Activated CD8-positive, alpha-beta memory T cell treated with anti-CD3 and anti-CD28 coated beads for 1 hour (primary cell): ENCODE results near the gene PRMT7.
A peak's percentile ranks its signal among the peaks of the same experiment; 100 is the strongest.
"Not testable (repeated sequence)": the region's sequence is repeated elsewhere in the genome, so short reads cannot be mapped to it uniquely, and the experiment has no call there.

ENCODE experiments used
- DNase-seq, 2 donors: peaks; one replicate each; pipeline ENCODE4 v3.0.0-alpha.2; 2020; ENCODE audit warnings: low read depth in 1 of 2; ENCODE audit errors: extremely low read depth in 1 of 2

The PRMT7 gene

DNA sequence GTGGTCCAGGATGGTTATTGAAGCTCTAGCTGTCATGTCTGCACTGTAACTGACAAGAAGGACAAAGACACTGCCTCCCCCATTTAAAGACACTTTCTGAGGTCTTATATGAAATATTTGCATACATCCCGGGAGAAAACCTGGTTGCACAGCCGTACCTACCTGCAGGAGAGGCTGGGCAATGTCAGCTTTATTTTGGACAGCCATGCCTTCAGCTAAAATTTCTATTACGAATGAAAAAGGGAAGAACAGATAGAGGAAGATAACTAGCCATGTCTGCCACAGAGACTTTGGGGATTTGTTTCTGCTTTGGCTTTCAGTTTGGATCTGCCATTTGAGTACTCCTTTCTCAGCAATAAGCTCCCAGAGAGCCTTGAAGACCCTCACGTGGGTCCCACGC is 27.5 kb upstream of the PRMT7 start:
- no peak for DNase-seq

GRCh38 chr16:68283801-68284598 is 26.8 kb upstream of the PRMT7 start:
- no peak for DNase-seq

- no peak for DNase-seq
Measured at GRCh38 chr16:68284847-68285246, 26.0 kb upstream of the PRMT7 start.

GRCh38 chr16:68285683-68286082 is 25.1 kb upstream of the PRMT7 start:
- DNase-seq, result no peak

DNA sequence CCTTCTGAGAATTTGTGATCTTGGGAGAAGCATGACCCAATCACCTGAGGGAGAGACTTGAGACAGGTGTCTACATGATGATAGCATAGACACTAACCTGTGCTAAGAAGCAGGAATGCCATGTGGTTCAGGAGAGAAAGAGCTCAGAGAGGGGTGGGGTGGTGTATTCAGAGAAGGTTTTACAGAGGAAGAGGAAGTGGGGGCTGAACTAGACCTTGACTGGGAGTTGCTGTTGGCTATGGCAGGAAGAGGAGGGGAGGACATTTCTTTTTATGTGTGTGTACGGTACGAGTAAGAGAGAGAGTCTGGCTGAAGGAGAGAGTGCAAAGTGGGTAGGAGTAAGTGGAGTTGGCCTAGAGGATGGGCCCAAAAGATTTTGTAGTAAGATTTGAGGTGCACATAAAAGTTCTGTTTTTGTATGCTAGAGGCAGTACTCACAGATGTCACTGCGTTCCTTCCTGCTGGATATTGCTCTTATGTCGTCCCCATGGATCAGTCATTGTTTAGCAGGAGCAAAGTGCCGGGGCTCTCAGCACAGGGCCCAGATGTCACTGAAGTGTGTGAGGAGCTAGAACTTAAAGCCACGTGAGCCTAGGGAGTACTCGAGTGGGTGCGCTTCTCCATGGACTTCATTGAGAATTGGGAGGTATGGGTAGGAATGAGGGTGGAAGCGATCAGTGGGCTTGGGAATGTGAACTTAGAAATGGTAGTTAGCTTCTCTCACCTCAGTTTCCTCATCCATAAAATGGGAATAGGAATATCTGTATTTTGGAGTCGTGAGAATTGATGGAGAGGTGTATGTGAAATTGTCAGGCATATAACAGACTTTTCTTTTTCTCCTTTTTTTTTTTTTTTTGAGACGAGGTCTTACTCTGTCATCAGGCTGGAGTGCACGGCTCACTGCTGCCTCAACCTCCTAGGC is 24.4 kb upstream of the PRMT7 start:
- no peak for DNase-seq

- DNase-seq, result no peak
Measured at GRCh38 chr16:68287276-68288251, 23.3 kb upstream of the PRMT7 start.

- DNase-seq, result no peak
Measured at GRCh38 chr16:68288252-68288650, 22.6 kb upstream of the PRMT7 start.

DNA sequence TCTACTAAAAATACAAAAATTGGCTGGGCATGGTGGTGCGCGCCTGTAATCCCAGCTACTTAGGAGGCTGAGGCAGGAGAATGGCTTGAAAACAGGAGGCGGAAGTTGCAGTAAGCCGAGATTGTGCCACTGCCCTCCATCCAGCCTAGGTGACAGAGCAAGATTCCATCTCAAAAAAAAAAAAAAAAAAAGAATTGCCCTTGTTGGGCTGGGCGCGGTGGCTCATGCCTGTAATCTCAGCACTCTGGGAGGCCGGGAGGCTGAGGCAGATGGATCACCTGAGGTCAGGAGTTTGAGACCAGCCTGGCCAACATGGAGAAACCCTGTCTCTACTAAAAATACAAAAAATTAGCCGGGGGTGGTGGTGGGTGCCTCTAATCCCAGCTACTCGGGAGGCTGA is 22.0 kb upstream of the PRMT7 start:
- not testable (repeated sequence) for DNase-seq

- no peak for DNase-seq
Measured at GRCh38 chr16:68289202-68289601, 21.6 kb upstream of the PRMT7 start.

DNA sequence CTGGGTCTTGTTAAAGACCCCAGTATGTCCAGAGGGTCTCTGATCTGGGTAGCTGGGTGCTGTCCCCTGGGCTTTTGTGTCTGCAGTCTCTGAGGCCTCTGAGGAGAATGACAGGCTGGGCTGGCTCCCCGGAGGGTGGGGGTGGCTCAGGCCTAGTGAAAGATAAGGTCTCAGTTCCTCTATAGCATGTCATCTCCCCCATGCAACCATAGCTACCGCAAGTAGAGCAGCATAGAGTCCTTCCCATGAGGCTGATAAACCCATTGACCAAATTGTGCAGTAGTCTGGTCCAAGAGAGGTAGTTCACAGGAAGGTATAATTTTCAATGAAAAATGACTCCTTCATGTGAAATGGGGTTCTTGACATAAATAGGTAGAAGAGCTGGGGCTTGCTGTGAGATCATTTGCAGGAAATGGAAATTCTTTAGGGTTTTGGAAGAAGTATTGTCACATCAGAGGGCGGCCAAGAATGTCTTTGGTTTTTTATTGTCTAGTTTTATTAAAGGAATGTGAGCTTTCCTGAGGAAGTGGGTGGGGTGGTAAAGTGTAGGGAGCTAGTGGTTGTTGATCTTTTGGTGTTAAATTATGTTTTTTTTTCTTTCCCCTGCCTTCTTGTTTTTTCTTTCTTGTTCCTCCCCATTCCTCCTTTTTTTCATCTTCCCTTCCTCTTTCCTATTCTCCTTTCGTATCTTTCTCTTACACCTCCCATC is 21.0 kb upstream of the PRMT7 start:
- peak in 1 of 2 donors; percentile 35 for DNase-seq

- no peak for DNase-seq
Measured at GRCh38 chr16:68290450-68290849, 20.4 kb upstream of the PRMT7 start.

GRCh38 chr16:68291227-68291626 is 19.6 kb upstream of the PRMT7 start:
- no peak for DNase-seq

- DNase-seq, result no peak
Measured at GRCh38 chr16:68292425-68292824, 18.4 kb upstream of the PRMT7 start.

GRCh38 chr16:68296291-68296690 is 14.5 kb upstream of the PRMT7 start:
- no peak for DNase-seq

GRCh38 chr16:68296693-68297092 is 14.1 kb upstream of the PRMT7 start:
- no peak for DNase-seq

DNA sequence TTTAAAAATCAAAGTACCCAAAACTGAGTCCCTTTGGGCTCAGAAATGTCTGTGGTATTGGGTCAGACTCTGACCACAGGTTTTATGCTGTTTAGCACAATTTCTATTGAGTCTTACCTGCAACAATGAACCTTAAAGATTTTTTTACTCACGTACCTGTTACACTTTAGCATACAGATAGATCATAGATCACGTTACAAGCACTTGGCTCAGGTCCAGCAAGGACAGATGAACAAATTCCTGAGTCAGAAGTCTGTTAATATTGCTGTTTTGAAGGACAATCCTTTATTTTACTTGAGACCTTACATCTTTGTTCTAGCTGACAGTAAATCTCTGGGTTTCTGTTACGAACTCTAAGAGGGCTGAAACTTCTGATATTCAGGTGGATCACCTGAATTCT is 12.9 kb upstream of the PRMT7 start:
- DNase-seq, result no peak

DNA sequence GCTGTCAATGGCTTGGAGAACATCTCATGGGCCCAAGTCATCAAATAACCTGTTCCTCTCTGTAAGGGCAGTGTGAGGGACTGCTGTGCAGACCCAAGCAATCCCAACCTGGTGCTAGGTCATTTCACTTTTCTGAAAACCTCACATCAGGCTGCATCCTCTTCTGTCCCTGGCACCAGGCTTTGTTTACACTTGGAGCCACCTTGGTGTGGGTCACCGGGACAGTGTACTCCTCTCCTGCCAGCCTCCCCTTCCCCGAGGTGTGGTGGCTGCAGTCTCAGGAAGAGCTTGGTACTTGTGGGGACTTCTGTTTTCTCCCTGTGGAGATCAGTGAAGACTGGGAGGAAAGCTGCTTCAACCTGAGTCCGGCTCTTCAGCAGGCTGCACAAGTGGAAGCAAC is 12.5 kb upstream of the PRMT7 start:
- DNase-seq, result no peak

DNA sequence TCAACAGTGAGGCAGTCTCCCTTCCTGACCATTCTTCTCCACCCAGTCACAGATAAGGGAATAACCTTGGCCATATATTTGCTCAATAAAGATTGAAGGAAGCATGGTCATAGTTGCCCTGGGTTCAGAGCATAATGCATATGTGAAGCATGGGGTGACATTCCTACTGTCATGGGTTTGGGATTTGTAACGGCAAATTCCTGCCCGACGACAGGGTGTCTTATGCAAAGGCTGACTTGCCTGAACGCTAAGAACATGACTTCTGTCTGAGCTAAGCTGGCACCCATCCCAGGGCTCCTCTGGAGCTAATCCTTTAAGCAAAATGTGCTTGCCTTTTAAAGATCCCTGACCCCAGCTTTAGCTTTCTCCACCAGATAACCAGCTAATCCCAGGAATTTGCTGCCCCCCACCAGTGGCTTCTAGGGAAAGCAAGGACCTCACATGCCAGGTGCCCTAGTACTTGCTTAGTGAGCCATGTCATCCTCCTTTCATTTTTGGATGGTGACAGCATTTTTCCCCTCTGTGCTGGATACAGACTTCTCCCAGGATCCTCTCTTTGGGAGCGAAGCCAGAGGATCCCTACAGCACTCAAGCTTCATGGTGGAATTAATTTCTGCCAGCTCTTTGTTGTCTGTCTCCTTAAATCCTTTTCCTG is 11.8 kb upstream of the PRMT7 start:
- no peak for DNase-seq

DNA sequence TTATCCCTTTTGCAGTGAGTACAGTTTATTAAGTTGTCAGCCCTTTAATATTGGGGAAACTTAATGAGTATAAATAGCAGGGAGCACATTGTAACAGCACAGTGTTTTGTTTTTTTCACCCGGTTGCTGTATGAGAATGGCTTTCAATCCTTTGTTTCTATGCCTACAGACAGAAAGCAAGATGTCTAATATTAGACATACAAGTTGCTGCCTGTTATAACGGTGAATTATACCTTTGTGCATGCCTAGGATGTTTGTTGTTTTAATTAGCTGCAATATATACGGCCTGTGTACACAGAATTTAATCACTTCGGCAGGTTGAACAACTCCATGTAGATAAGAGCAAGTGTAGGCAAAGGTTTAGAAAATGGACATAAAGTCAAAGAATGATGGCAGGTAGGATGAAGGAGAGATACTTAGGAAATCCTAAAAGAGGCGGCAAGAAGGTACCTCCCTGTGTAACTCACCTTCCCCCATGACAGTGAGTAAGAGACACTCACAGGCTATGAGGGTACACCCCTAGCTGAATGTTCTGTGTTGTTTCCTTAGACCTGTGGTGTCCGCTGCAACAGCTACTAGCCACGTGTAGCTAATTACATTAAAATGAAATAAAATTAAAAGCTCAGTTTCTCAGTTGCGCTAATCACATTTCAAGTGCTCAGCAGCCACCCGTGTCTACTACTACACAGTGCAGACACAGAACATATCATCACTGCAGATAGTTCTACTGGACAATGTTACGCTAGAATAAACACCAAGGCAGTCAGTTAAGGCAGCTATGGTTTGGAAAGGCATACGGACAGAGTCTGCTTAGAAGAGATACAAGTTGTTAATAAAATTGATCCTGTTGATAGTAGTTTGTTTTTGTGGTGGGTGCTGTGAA is 11.0 kb upstream of the PRMT7 start:
- DNase-seq, result no peak
